BE2C (cell line): Measurements from ENCODE around the gene POMGNT1.

Experiments
- DNase-seq: peaks from one replicate; pipeline ENCODE4 v3.0.0-alpha.2; 2020
- H3K27me3 ChIP-seq: fragments of 250-450 bp; sonication (Bioruptor Pico); 2 replicates; pipeline ENCODE4 v1.5.1; 2020; ENCODE audit warnings: mild to moderate bottlenecking
- H3K36me3 ChIP-seq: fragments of 250-450 bp; sonication (Bioruptor Pico); 2 replicates; pipeline ENCODE4 v1.5.1; 2020; ENCODE audit warnings: mild to moderate bottlenecking
- H3K4me1 ChIP-seq: fragments of 250-450 bp; sonication (Bioruptor Pico); 2 replicates; pipeline ENCODE4 v1.5.1; 2020
- H3K4me3 ChIP-seq: 2 replicates; pipeline ENCODE4 v1.5.1; 2011; ENCODE audit warnings: low read depth, low read length
- H3K9me3 ChIP-seq: fragments of 250-450 bp; sonication (Bioruptor Pico); 2 replicates; pipeline ENCODE4 v1.5.1; 2020
- TF ChIP-seq, protein P1 (sequence below): IDR thresholded peaks from 2 replicates; pipeline ENCODE4 v1.5.1; 2012; ENCODE audit warnings: mild to moderate bottlenecking, low read depth, low read length

Gene POMGNT1

DNA sequence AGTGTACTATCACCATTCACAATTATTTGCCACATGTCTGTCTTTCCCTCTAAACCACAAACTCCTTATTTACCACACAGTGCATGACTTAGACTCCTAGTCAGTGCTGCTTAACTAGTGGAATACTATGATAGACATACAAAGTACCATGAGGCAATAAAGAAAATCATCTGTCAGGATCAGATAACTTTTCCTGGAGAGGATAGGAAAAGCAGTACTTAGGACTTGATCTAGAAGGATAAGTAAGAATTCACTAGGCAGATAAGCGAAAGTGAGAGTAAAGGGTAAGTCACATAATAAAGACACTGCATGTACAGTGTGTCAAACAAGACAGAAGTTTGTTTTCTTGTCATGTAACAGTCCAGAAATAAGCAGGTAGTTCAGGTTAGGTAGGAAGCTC, 44.5 kb downstream of the POMGNT1 start:
- TF ChIP-seq, protein P1, sequence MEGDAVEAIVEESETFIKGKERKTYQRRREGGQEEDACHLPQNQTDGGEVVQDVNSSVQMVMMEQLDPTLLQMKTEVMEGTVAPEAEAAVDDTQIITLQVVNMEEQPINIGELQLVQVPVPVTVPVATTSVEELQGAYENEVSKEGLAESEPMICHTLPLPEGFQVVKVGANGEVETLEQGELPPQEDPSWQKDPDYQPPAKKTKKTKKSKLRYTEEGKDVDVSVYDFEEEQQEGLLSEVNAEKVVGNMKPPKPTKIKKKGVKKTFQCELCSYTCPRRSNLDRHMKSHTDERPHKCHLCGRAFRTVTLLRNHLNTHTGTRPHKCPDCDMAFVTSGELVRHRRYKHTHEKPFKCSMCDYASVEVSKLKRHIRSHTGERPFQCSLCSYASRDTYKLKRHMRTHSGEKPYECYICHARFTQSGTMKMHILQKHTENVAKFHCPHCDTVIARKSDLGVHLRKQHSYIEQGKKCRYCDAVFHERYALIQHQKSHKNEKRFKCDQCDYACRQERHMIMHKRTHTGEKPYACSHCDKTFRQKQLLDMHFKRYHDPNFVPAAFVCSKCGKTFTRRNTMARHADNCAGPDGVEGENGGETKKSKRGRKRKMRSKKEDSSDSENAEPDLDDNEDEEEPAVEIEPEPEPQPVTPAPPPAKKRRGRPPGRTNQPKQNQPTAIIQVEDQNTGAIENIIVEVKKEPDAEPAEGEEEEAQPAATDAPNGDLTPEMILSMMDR: no peak
- no peaks in the 10 kb centered on the region for H3K9me3 ChIP-seq
- no peak overlapping the region for H3K4me3 ChIP-seq
- no peaks in the 10 kb centered on the region for H3K36me3 ChIP-seq
- DNase-seq: no peak
- H3K4me1 ChIP-seq: no peaks in the 10 kb centered on the region
- H3K27me3 ChIP-seq: no peaks in the 10 kb centered on the region

DNA sequence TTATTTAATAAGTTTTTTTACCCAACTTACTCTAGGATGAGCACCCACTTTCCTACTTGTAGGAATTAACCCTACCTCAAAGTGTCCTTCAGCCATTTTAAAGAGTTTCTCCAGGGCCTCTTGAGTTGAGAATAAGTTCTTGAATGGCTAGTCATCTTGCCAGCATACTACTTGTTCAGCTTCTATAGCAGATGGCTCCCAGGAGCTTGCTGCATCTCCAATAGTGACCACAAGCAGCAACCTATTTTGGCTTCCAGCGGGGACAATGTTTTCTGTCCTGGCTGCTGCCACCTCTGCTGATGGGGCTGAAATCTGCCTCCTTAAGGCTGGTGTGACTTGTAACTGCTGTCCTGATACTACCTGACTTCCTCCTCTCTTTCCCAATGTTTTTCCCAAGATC, 45.0 kb downstream of the POMGNT1 start:
- DNase-seq: no peak
- Histone ChIP-seq H3K27me3 (no peaks in the 10 kb centered on the region), H3K9me3 (no peaks in the 10 kb centered on the region), H3K36me3 (no peaks in the 10 kb centered on the region), H3K4me3 (no peak overlapping the region), H3K4me1 (no peaks in the 10 kb centered on the region)
- TF ChIP-seq, protein P1: no peak

DNA sequence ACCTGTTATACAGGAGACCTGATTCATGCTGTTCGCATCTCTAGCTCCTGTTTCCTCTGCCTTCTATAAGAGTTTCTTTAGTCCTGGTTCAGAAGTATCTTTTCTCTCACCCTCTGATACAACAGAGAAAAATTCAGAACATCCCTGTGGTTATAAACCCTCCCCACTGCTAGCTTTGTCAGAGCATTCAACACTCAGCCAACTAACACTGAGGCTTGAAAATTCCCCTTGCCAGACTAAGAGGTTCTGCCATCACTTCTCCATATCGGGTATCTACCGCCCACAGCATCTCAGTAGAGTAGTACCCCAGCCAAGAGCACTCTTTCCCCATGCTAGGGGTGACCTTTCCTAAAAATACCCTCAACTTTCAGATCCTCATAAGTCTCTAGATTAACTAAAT, 46.2 kb downstream of the POMGNT1 start:
- TF ChIP-seq, protein P1: no peak
- Histone ChIP-seq H3K9me3 (no peaks in the 10 kb centered on the region), H3K27me3 (no peaks in the 10 kb centered on the region), H3K36me3 (no peaks in the 10 kb centered on the region), H3K4me3 (no peak overlapping the region), H3K4me1 (no peaks in the 10 kb centered on the region)
- DNase-seq: no peak

DNA sequence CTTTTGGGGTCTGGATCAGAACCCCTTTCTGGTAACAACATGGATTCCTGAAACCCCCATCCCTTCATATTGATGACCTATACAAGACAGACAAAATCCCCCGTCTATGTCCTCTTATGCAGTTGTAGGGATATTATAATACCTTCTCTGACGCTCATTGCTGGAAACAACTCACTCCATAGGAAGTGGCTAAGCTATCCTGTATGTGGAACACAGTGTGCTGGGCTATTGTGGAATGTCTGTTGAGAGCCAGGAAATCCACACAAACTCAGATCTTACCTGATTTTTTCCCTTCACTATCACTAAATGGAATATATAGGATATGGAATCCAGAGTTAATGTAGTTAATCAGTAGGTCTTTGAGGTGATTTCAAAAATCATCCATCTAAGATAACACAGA, 48.1 kb downstream of the POMGNT1 start:
- no peak for DNase-seq
- TF ChIP-seq, protein P1: no peak
- no peaks in the 10 kb centered on the region for H3K36me3 ChIP-seq
- no peaks in the 10 kb centered on the region for H3K27me3 ChIP-seq
- H3K4me1 ChIP-seq: no peaks in the 10 kb centered on the region
- H3K4me3 ChIP-seq: no peak overlapping the region
- no peaks in the 10 kb centered on the region for H3K9me3 ChIP-seq

DNA sequence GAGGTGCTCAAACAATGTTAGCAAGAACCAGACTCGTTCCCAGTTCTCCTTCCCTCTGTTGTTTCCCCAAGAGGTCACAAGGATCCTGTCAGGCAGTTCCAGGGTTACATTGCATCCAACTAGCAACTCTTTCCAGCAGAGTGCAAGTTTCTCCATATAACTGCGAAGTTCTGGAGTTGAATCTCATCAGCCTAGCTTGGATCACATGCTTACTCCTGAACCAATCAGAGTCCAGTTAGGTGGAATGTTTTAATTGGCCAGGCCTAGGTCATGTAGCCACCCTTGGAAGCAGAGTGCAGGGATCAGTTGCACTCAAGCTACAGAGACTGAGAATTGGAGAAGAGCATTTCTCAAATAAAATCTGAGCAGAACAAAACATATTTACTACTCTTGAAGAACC, 49.9 kb downstream of the POMGNT1 start:
- H3K4me3 ChIP-seq: no peak overlapping the region
- TF ChIP-seq, protein P1: no peak
- H3K4me1 ChIP-seq: no peaks in the 10 kb centered on the region
- no peaks in the 10 kb centered on the region for H3K36me3 ChIP-seq
- H3K9me3 ChIP-seq: no peaks in the 10 kb centered on the region
- no peak for DNase-seq
- no peaks in the 10 kb centered on the region for H3K27me3 ChIP-seq
